Calu3 (cell line): Measurements from ENCODE around the gene AP5B1. TPM values are rescaled to one million over a fixed set of nuclear protein-coding genes. Genes with fewer than 3 reads are reported as not detected.
"Not testable (repeated sequence)": the region's sequence is repeated elsewhere in the genome, so short reads cannot be mapped to it uniquely, and the experiment has no call there.

ENCODE experiments used
- BruUV-seq: library from RNA; stranded (reverse); fragments of 400-500 nt; replicated peaks from 2 replicates; lab custom pipeline; 2021; lab: Mats Ljungman, UMichigan
- CTCF ChIA-PET: fragments of 300-600 bp; sonication (Branson Sonifier 250); formaldehyde crosslinking; loops from one replicate; lab custom pipeline; 2022; ENCODE audit warnings: antibody characterized with exemption; lab: Charles Lee
- DNase-seq: peaks from one replicate; pipeline ENCODE4 v3.0.0; 2022
- H3K27ac Mint-ChIP-seq: one replicate; pipeline ENCODE4 v1.8.0; 2022; ENCODE audit warnings: mixed read lengths; ENCODE audit not compliant: unreplicated experiment
- H3K27me3 Mint-ChIP-seq: one replicate; pipeline ENCODE4 v1.8.0; 2022; ENCODE audit warnings: mixed read lengths; ENCODE audit not compliant: unreplicated experiment
- H3K36me3 Mint-ChIP-seq: one replicate; pipeline ENCODE4 v1.8.0; 2022; ENCODE audit warnings: mild to moderate bottlenecking, moderate library complexity, mixed read lengths; ENCODE audit not compliant: insufficient read depth, unreplicated experiment
- H3K4me1 Mint-ChIP-seq: one replicate; pipeline ENCODE4 v1.8.0; 2022; ENCODE audit warnings: mild to moderate bottlenecking, low read depth, mixed read lengths; ENCODE audit not compliant: unreplicated experiment
- H3K4me3 Mint-ChIP-seq: one replicate; pipeline ENCODE4 v1.8.0; 2022; ENCODE audit warnings: mild to moderate bottlenecking, low read depth, moderate library complexity, mixed read lengths; ENCODE audit not compliant: unreplicated experiment
- H3K9me3 Mint-ChIP-seq: one replicate; pipeline ENCODE4 v1.8.0; 2022; ENCODE audit warnings: low read depth, mixed read lengths; ENCODE audit not compliant: unreplicated experiment
- intact Hi-C: fragments of 100-400 bp; cut with micrococcal nuclease; formaldehyde crosslinking; loops from one replicate; pipeline ENCODE4 v1.10.0; 2022; ENCODE audit not compliant: unreplicated experiment
- total RNA-seq: library from RNA; stranded (reverse); gene quantifications from 2 replicates; pipeline ENCODE4 v1.2.3, GENCODE V29; 2022
- TF ChIP-seq, protein P1 (sequence below): fragments of 200-600 bp; IDR thresholded peaks from one replicate; pipeline ENCODE4 v1.8.0; 2022; ENCODE audit warnings: antibody characterized with exemption; ENCODE audit not compliant: unreplicated experiment

The AP5B1 gene
- total RNA-seq, 1 experiment from 2014 or later = 18.5 TPM

DNA sequence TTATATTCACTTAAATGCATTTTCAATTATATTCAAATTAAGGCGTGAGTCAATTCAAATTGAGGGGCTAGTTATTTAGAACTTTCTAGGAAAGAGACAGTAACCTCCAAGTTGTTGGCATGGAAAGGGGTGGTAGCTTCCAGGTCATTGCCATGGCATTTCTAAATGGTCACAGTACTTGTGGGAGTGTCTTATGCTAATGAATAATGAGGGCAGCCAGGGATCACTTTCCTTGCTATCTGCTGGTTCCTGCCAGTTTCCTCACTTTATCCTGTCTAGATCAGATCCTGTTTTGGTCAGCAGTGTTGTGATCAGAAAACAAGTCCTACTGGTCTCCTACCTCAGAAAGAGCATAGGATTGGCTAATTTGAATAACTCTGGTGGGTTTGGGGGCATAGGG, 38.4 kb downstream of the AP5B1 start:
- DNase-seq = no peak
- H3K9me3 Mint-ChIP-seq = peaks cover 4% of the 10 kb centered on the region
- CTCF ChIA-PET = no interaction called here
- no peak overlapping the region for H3K4me3 Mint-ChIP-seq
- H3K27me3 Mint-ChIP-seq = peaks cover 72% of the 10 kb centered on the region
- no TSS peak for BruUV-seq
- no peaks in the 10 kb centered on the region for H3K36me3 Mint-ChIP-seq
- H3K27ac Mint-ChIP-seq = no peak overlapping the region
- no peaks in the 10 kb centered on the region for H3K4me1 Mint-ChIP-seq
- TF ChIP-seq, protein P1, sequence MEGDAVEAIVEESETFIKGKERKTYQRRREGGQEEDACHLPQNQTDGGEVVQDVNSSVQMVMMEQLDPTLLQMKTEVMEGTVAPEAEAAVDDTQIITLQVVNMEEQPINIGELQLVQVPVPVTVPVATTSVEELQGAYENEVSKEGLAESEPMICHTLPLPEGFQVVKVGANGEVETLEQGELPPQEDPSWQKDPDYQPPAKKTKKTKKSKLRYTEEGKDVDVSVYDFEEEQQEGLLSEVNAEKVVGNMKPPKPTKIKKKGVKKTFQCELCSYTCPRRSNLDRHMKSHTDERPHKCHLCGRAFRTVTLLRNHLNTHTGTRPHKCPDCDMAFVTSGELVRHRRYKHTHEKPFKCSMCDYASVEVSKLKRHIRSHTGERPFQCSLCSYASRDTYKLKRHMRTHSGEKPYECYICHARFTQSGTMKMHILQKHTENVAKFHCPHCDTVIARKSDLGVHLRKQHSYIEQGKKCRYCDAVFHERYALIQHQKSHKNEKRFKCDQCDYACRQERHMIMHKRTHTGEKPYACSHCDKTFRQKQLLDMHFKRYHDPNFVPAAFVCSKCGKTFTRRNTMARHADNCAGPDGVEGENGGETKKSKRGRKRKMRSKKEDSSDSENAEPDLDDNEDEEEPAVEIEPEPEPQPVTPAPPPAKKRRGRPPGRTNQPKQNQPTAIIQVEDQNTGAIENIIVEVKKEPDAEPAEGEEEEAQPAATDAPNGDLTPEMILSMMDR = no peak
- intact Hi-C loops = no loop called here

DNA sequence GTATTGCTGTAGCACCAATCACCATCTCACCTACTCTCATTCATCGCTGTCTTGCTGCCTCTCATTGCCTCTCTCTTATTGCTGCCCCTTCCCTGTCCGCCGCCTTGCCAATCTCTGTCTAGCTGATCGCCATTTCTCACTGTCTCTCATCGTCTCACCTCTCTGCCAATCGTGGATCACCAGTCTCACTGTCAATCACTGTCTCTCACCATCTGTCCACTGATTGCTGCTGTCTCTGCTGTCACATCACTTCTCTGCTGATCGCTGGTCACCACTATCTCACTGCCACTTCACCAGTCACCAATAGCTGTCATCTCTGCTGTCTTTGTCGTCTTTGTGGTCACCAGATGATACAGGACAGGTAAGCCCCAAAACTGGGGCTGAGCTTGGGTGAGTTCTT, 39.6 kb downstream of the AP5B1 start:
- intact Hi-C loops = no loop called here
- Mint-ChIP-seq H3K27me3 (peaks cover 72% of the 10 kb centered on the region), H3K4me1 (no peaks in the 10 kb centered on the region), H3K9me3 (peaks cover 8% of the 10 kb centered on the region), H3K4me3 (no peak overlapping the region), H3K27ac (no peak overlapping the region), H3K36me3 (no peaks in the 10 kb centered on the region)
- BruUV-seq = no TSS peak
- TF ChIP-seq, protein P1 = no peak
- no peak for DNase-seq
- CTCF ChIA-PET = no interaction called here

GRCh38 chr11:65739022-65739421, 41.8 kb downstream of the AP5B1 start:
- no TSS peak for BruUV-seq
- H3K27ac Mint-ChIP-seq = no peak overlapping the region
- H3K4me3 Mint-ChIP-seq = no peak overlapping the region
- TF ChIP-seq, protein P1 = no peak
- CTCF ChIA-PET = no interaction called here
- peaks cover 8% of the 10 kb centered on the region for H3K9me3 Mint-ChIP-seq
- no peak for DNase-seq
- no peaks in the 10 kb centered on the region for H3K4me1 Mint-ChIP-seq
- intact Hi-C loops = no loop called here
- no peaks in the 10 kb centered on the region for H3K36me3 Mint-ChIP-seq
- H3K27me3 Mint-ChIP-seq = peaks cover 62% of the 10 kb centered on the region

DNA sequence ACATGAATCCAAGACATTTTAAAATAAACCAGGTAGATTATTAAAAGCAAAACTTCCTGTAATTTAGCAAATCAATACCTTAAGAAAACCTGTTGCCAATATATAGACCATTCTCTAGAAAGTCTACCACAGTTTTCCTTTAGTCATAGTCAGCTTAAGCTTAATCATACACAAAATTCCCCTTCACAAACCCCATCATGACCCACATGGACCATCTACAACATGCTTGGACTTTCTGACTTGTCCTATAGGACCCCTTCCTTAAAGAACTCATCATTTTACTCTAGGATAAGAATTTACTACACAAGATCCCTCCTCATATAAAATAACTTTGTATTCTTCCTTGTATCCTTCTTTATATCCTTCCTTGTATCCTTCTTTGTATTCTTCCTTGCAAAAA, 44.0 kb downstream of the AP5B1 start:
- Mint-ChIP-seq H3K36me3 (no peaks in the 10 kb centered on the region), H3K9me3 (peaks cover 8% of the 10 kb centered on the region), H3K4me3 (no peak overlapping the region), H3K27me3 (peaks cover 54% of the 10 kb centered on the region), H3K4me1 (no peaks in the 10 kb centered on the region), H3K27ac (no peak overlapping the region)
- BruUV-seq = no TSS peak
- no peak for DNase-seq
- CTCF ChIA-PET = no interaction called here
- intact Hi-C loops = no loop called here
- TF ChIP-seq, protein P1 = no peak

GRCh38 chr11:65735111-65735510, 45.7 kb downstream of the AP5B1 start:
- intact Hi-C loops, H3K27ac Mint-ChIP-seq, H3K4me1 Mint-ChIP-seq, DNase-seq, H3K36me3 Mint-ChIP-seq, H3K4me3 Mint-ChIP-seq, CTCF ChIA-PET, BruUV-seq, H3K9me3 Mint-ChIP-seq: not testable (repeated sequence)
- H3K27me3 Mint-ChIP-seq = peaks cover 47% of the 10 kb centered on the region
